ENCODE data around the gene CRELD2.

DNA sequence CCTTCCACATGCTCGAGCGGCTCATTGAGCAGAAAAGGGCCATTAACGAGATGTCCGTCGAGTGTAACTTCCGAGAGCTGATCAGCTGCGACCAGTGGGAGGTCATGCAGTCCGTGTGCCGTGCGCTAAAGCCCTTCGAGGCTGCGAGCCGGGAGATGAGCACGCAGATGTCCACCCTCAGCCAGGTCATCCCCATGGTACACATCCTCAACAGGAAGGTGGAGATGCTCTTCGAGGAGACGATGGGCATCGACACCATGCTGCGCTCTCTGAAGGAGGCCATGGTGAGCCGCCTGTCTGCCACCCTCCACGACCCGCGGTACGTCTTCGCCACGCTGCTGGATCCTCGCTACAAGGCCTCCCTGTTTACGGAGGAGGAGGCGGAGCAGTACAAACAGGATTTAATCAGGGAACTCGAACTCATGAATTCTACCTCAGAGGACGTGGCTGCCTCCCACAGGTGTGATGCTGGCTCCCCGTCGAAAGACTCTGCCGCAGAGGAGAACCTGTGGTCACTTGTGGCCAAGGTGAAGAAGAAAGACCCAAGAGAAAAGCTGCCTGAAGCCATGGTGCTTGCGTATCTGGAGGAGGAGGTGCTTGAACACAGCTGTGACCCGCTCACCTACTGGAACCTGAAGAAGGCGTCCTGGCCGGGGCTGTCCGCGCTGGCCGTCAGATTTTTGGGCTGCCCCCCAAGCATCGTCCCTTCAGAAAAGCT is 31.9 kb upstream of the CRELD2 start:
- TF ChIP-seq, protein P1, sequence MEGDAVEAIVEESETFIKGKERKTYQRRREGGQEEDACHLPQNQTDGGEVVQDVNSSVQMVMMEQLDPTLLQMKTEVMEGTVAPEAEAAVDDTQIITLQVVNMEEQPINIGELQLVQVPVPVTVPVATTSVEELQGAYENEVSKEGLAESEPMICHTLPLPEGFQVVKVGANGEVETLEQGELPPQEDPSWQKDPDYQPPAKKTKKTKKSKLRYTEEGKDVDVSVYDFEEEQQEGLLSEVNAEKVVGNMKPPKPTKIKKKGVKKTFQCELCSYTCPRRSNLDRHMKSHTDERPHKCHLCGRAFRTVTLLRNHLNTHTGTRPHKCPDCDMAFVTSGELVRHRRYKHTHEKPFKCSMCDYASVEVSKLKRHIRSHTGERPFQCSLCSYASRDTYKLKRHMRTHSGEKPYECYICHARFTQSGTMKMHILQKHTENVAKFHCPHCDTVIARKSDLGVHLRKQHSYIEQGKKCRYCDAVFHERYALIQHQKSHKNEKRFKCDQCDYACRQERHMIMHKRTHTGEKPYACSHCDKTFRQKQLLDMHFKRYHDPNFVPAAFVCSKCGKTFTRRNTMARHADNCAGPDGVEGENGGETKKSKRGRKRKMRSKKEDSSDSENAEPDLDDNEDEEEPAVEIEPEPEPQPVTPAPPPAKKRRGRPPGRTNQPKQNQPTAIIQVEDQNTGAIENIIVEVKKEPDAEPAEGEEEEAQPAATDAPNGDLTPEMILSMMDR (IDR thresholded peaks at IDR 0.05) = no peak
- no peak for TF ChIP-seq POLR2AphosphoS5 (IDR thresholded peaks at IDR 0.05)

All from prostate gland (tissue), 2 donors.